RWPE1 (cell line): Measurements from ENCODE around the gene ZNF285.
"Not testable (repeated sequence)": the region's sequence is repeated elsewhere in the genome, so short reads cannot be mapped to it uniquely, and the experiment has no call there.

Source experiments
- CTCF ChIA-PET: fragments of 350-600 bp; sonication (Branson Sonifier 250); formaldehyde crosslinking; extraction: SDS; loops from one replicate; lab custom pipeline; 2021; lab: Yijun Ruan, JAX
- POLR2A ChIA-PET: fragments of 400-600 bp; formaldehyde crosslinking; extraction: SDS; loops from one replicate; lab custom pipeline; 2020; ENCODE audit warnings: antibody characterized with exemption; ENCODE audit not compliant: low non-redundant PET; lab: Yijun Ruan, JAX
- DNase-seq: peaks from one replicate; pipeline ENCODE4 v3.0.0; 2012; ENCODE audit warnings: low spot score
- H3K27ac ChIP-seq: fragments of 450-650 bp; 2 replicates; pipeline ENCODE4 v1.5.1; 2017
- TF ChIP-seq, protein P1 (sequence below): fragments of 450-650 bp; conservative IDR thresholded peaks from 2 replicates; pipeline ENCODE4 v1.5.1; 2017; ENCODE audit warnings: low read depth, mild to moderate bottlenecking

ZNF285 gene

DNA sequence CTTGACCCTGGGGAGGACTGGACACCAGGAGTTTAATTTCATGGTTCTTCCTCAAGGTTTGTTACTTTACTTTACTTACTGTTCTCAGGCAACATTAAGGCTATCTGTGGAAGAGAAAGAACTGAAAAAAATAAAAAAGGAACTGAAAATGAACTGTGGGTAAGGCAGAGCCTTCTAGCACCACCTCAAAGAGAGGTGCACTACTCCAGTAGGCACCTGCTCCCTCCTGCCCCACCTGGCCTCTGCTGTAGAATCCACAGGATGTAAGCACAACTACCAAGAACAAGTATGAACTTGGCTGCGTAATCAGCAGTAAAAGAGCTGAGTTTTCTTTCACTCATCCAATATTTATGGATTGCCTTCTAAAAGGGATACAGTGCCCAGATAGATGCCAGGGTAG lies 57.2 kb downstream of the ZNF285 start:
- TF ChIP-seq, protein P1, sequence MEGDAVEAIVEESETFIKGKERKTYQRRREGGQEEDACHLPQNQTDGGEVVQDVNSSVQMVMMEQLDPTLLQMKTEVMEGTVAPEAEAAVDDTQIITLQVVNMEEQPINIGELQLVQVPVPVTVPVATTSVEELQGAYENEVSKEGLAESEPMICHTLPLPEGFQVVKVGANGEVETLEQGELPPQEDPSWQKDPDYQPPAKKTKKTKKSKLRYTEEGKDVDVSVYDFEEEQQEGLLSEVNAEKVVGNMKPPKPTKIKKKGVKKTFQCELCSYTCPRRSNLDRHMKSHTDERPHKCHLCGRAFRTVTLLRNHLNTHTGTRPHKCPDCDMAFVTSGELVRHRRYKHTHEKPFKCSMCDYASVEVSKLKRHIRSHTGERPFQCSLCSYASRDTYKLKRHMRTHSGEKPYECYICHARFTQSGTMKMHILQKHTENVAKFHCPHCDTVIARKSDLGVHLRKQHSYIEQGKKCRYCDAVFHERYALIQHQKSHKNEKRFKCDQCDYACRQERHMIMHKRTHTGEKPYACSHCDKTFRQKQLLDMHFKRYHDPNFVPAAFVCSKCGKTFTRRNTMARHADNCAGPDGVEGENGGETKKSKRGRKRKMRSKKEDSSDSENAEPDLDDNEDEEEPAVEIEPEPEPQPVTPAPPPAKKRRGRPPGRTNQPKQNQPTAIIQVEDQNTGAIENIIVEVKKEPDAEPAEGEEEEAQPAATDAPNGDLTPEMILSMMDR = no peak
- no peak for DNase-seq
- ChIA-PET CTCF (no interaction called here), POLR2A (no interaction called here)
- no peak overlapping the region for H3K27ac ChIP-seq

DNA sequence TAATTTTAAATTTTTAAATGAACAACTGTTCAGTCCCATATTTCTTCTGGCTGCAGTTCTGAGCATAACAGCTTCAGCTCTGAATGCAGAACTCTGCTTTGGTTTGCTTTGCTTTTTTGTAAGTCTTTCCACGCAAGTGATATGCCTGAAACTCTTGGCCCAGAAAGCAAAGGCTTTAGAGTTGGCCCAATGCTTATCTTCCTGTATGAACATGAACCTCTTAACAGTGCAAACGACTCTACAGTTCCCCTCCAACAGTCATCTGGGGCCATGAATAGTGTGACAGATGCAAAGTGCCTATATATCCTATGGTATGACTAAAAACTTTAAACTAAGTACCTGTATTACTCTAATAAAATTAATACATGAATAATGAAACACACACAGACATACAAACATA lies 59.6 kb downstream of the ZNF285 start:
- DNase-seq = no peak
- ChIA-PET CTCF (interaction anchor here (0.7 kb wide), 1 partner anchor 170 kb away, joined by 3 read pairs; no protein-coding TSS in a partner anchor), POLR2A (no interaction called here)
- TF ChIP-seq, protein P1 = no peak
- no peak overlapping the region for H3K27ac ChIP-seq

DNA sequence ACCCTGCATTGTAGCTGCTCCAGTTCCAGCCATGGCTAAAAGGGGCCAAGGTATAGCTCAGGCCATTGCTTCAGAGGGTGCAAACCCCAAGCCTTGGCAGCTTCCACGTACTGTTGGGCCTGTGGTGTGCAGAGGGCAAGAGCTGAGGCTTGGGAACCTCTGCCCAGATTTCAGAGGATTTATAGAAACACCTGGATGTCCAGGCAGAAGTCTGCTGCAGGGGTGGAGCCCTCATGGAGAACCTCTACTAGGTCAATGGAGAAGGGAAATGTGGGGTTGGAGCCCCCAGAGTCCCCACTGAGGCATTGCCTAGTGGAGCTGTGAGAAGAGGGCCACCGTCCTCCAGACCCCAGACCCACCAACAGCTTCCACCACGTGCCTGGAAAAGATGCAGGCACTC lies 66.8 kb downstream of the ZNF285 start:
- DNase-seq, H3K27ac ChIP-seq, CTCF ChIA-PET, POLR2A ChIA-PET: not testable (repeated sequence)
